ENCODE results near the gene RCOR3.

DNA sequence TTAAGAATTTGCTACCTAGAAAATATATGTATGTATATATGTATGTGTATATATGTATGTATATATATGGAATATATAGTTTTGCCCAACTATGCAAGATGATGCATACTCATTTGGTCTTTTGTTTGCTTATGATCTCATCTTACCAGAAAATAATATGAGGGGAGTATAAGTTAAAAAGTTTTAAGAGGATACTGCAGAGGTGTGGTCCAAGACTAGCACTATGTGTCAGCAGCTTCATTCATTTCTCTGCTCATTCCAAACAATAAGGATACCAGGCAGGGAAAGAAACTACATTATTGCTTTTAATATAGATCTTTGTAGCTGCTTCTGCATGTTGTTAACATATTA lies 22.8 kb downstream of the RCOR3 start:
- TF ChIP-seq, protein P1, sequence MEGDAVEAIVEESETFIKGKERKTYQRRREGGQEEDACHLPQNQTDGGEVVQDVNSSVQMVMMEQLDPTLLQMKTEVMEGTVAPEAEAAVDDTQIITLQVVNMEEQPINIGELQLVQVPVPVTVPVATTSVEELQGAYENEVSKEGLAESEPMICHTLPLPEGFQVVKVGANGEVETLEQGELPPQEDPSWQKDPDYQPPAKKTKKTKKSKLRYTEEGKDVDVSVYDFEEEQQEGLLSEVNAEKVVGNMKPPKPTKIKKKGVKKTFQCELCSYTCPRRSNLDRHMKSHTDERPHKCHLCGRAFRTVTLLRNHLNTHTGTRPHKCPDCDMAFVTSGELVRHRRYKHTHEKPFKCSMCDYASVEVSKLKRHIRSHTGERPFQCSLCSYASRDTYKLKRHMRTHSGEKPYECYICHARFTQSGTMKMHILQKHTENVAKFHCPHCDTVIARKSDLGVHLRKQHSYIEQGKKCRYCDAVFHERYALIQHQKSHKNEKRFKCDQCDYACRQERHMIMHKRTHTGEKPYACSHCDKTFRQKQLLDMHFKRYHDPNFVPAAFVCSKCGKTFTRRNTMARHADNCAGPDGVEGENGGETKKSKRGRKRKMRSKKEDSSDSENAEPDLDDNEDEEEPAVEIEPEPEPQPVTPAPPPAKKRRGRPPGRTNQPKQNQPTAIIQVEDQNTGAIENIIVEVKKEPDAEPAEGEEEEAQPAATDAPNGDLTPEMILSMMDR (IDR thresholded peaks at IDR 0.05), result no peak
- TF ChIP-seq EZH2 (IDR thresholded peaks at IDR 0.05) (no peak), EZH2phosphoT487 (IDR thresholded peaks at IDR 0.05) (no peak)
